ENCODE measurements around the gene ADRA2B.

GRCh38 chr2:96107708-96108065 lies 8.7 kb downstream of the ADRA2B start:
- no peak for TF ChIP-seq POLR2AphosphoS5 (IDR thresholded peaks at IDR 0.05; ENCODE audit: low read depth, low read length)
- no peak for TF ChIP-seq CTCF (IDR thresholded peaks at IDR 0.05)
